SK-N-SH (cell line): ENCODE results near the gene DLL4. TPM values are rescaled to one million over a fixed set of nuclear protein-coding genes. Genes with fewer than 3 reads are reported as not detected.

Experiments used
- CTCF ChIA-PET: fragments of 300-600, 350-600 bp; formaldehyde crosslinking; extraction: SDS; loops from one replicate; lab custom pipeline; 2021; lab: Yijun Ruan, JAX
- POLR2A ChIA-PET: fragments of 350-600 bp; sonication (Branson Sonifier 250); formaldehyde crosslinking; extraction: SDS; loops from one replicate; lab custom pipeline; 2020; ENCODE audit warnings: antibody characterized with exemption, inconsistent platforms; lab: Yijun Ruan, JAX
- DNase-seq: peaks from one replicate; pipeline ENCODE4 v3.0.0; 2012
- H2AFZ ChIP-seq: fragments of 200-600 bp; sonication (generic); 2 replicates; pipeline ENCODE4 v1.8.1; 2016; ENCODE audit warnings: antibody characterized with exemption, mild to moderate bottlenecking, low read depth
- H3F3A ChIP-seq: fragments of 200-600 bp; sonication (generic); replicated peaks from 2 replicates; pipeline ENCODE3; 2016; ENCODE audit warnings: antibody characterized with exemption, mild to moderate bottlenecking; ENCODE audit not compliant: insufficient read depth
- H3K27ac ChIP-seq, 2 experiments: fragments of 200-500 bp in 1 of 2; fragments of 200-600 bp in 1 of 2; sonication (Bioruptor generic) in 1 of 2; sonication (generic), shearing (Covaris generic) in 1 of 2; 2 replicates each; pipeline versions ENCODE4 v1.5.1 to v1.6.1; 2014 to 2016; ENCODE audit warnings: low read depth in 2 of 2, inconsistent platforms in 1 of 2, low read length in 1 of 2, mild to moderate bottlenecking in 1 of 2, mixed read lengths in 1 of 2
- H3K27me3 ChIP-seq: fragments of 200-600 bp; sonication (generic), shearing (Covaris generic); 2 replicates; pipeline ENCODE4 v1.6.1; 2016; ENCODE audit warnings: mixed run types; ENCODE audit not compliant: insufficient read depth
- H3K36me3 ChIP-seq, 2 experiments: fragments of 200-500 bp in 1 of 2; fragments of 200-600 bp in 1 of 2; sonication (Bioruptor generic) in 1 of 2; sonication (generic) in 1 of 2; replicated peaks in 1 of 2; 2 replicates each; pipeline versions ENCODE3 to v1.5.1; 2014 to 2016; ENCODE audit warnings: low read length in 1 of 2, mild to moderate bottlenecking in 1 of 2; ENCODE audit not compliant: insufficient read depth in 2 of 2, control insufficient read depth in 1 of 2
- H3K4me1 ChIP-seq, 2 experiments: fragments of 200-500 bp in 1 of 2; fragments of 200-600 bp in 1 of 2; sonication (Bioruptor generic) in 1 of 2; sonication (generic), shearing (Covaris generic) in 1 of 2; 2 replicates each; pipeline versions ENCODE4 v1.5.1 to v1.6.1; 2014 to 2016; ENCODE audit warnings: low read depth in 1 of 2, low read length in 1 of 2, mixed run types in 1 of 2; ENCODE audit not compliant: insufficient read depth in 2 of 2, control insufficient read depth in 1 of 2
- H3K4me2 ChIP-seq: fragments of 200-600 bp; sonication (generic), shearing (Covaris generic); 2 replicates; pipeline ENCODE4 v1.6.1; 2017; ENCODE audit warnings: mixed run types
- H3K4me3 ChIP-seq, 2 experiments: fragments of 200-500 bp in 1 of 2; fragments of 200-600 bp in 1 of 2; sonication (Bioruptor generic) in 1 of 2; sonication (generic), shearing (Covaris generic) in 1 of 2; 2 replicates each; pipeline versions ENCODE4 v1.5.1 to v1.8.1; 2014 to 2016; ENCODE audit warnings: low read depth in 2 of 2, inconsistent platforms in 1 of 2, low read length in 1 of 2, mild to moderate bottlenecking in 1 of 2, mixed read lengths in 1 of 2, moderate library complexity in 1 of 2
- H3K79me2 ChIP-seq: fragments of 200-600 bp; sonication (generic); 2 replicates; pipeline ENCODE4 v1.8.1; 2017; ENCODE audit warnings: mild to moderate bottlenecking; ENCODE audit not compliant: insufficient read depth
- H3K9ac ChIP-seq: fragments of 200-600 bp; sonication (generic); 2 replicates; pipeline ENCODE4 v1.6.1; 2017; ENCODE audit warnings: mixed run types
- H3K9me2 ChIP-seq: fragments of 200-600 bp; sonication (generic); 2 replicates; pipeline ENCODE4 v1.6.1; 2017; ENCODE audit warnings: mixed run types
- H3K9me3 ChIP-seq: fragments of 200-600 bp; sonication (generic); 2 replicates; pipeline ENCODE4 v1.6.1; 2017; ENCODE audit warnings: mixed run types, mild to moderate bottlenecking, moderate library complexity
- H4K20me1 ChIP-seq: fragments of 200-600 bp; sonication (generic); 2 replicates; pipeline ENCODE4 v1.6.1; 2017; ENCODE audit warnings: mild to moderate bottlenecking, mixed run types; ENCODE audit not compliant: insufficient read depth
- ELF1 ChIP-seq: IDR thresholded peaks from 2 replicates; pipeline ENCODE4 v1.4.0; 2012
- GABPA ChIP-seq: IDR thresholded peaks from 2 replicates; pipeline ENCODE4 v1.4.0; 2012; ENCODE audit warnings: low read depth, mild to moderate bottlenecking
- JUND ChIP-seq: IDR thresholded peaks from 2 replicates; pipeline ENCODE4 v1.4.0; 2012
- MEF2A ChIP-seq: IDR thresholded peaks from 2 replicates; pipeline ENCODE4 v1.4.0; 2012; ENCODE audit warnings: low read depth, borderline replicate concordance
- MXI1 ChIP-seq: IDR thresholded peaks from 2 replicates; pipeline ENCODE4 v1.6.1; 2012; ENCODE audit warnings: mild to moderate bottlenecking, low read depth, low read length, improper control_type of control experiment
- NFIC ChIP-seq: IDR thresholded peaks from 2 replicates; pipeline ENCODE4 v1.4.0; 2012; ENCODE audit warnings: borderline replicate concordance
- NRF1 ChIP-seq: IDR thresholded peaks from 2 replicates; pipeline ENCODE4 v1.6.1; 2012; ENCODE audit warnings: low read depth, mild to moderate bottlenecking, low read length
- RAD21 ChIP-seq: IDR thresholded peaks from 2 replicates; pipeline ENCODE4 v1.6.1; 2012; ENCODE audit warnings: mild to moderate bottlenecking, low read length
- REST ChIP-seq: IDR thresholded peaks from 2 replicates; pipeline ENCODE4 v1.6.1; 2012; ENCODE audit warnings: mild to moderate bottlenecking, low read depth, low read length, moderate library complexity
- RFX5 ChIP-seq: IDR thresholded peaks from 2 replicates; pipeline ENCODE4 v1.6.1; 2012; ENCODE audit warnings: mild to moderate bottlenecking, improper control_type of control experiment, low read length
- TCF12 ChIP-seq: IDR thresholded peaks from 2 replicates; pipeline ENCODE4 v1.4.0; 2012
- TEAD4 ChIP-seq: IDR thresholded peaks from 2 replicates; pipeline ENCODE4 v1.4.0; 2012; ENCODE audit warnings: mild to moderate bottlenecking, borderline replicate concordance; ENCODE audit not compliant: insufficient read depth
- USF2 ChIP-seq: fragments of 150-350 bp; IDR thresholded peaks from 2 replicates; pipeline ENCODE4 v1.6.1; 2017; ENCODE audit warnings: antibody characterized with exemption, low read length, low read depth, borderline replicate concordance
- YY1 ChIP-seq: IDR thresholded peaks from 2 replicates; pipeline ENCODE4 v1.4.0; 2012; ENCODE audit warnings: low read depth, mild to moderate bottlenecking
- WGBS: methylation state at CpG from one replicate; pipeline ENCODE4 v1.1.6; 2017; ENCODE audit warnings: low lambda C conversion rate; 5-methylcytosine and 5-hydroxymethylcytosine counted together
- polyA plus RNA-seq, 3 experiments: library from polyadenylated mRNA; depleted of rRNA; stranded (reverse); fragments of >200 nt; gene quantifications; 2 replicates each; pipeline ENCODE4 v1.2.3, GENCODE V29; 2012
- TF ChIP-seq, protein P1 (sequence below): IDR thresholded peaks from 2 replicates; pipeline ENCODE4 v1.4.0; 2012; ENCODE audit warnings: low read depth, borderline replicate concordance
- TF ChIP-seq, protein P2 (sequence below): IDR thresholded peaks from 2 replicates; pipeline ENCODE4 v1.4.0; 2012; ENCODE audit warnings: low read depth, borderline replicate concordance
- TF ChIP-seq, protein P3 (sequence below): IDR thresholded peaks from 2 replicates; pipeline ENCODE4; 2012

DLL4 gene
- polyA plus RNA-seq, 1 of the 3 experiments (the other 2 are of a cell fraction) = 0.03 TPM

DNA sequence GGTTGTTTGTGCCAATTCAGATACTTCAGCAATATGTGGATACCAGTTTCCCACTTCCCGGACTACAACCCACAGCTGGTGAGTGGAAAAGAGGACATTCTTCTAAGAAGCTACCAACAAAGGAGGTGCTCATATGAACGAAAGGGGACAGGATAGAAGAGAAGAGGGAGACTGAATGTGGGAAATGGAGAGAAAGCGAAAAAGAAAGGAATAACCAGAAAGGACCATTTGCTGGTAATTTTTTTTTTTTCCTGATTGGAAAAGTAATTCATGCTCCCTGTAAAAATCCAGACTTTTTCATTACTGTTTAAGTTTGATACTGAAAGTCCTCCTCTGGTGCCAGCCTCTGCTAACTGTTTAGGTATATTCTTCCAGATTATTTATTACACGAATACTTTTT lies 22.6 kb downstream of the DLL4 start (continued):
- TF ChIP-seq TEAD4 (no peak), RAD21 (no peak), GABPA (no peak)
- TF ChIP-seq, protein P1, sequence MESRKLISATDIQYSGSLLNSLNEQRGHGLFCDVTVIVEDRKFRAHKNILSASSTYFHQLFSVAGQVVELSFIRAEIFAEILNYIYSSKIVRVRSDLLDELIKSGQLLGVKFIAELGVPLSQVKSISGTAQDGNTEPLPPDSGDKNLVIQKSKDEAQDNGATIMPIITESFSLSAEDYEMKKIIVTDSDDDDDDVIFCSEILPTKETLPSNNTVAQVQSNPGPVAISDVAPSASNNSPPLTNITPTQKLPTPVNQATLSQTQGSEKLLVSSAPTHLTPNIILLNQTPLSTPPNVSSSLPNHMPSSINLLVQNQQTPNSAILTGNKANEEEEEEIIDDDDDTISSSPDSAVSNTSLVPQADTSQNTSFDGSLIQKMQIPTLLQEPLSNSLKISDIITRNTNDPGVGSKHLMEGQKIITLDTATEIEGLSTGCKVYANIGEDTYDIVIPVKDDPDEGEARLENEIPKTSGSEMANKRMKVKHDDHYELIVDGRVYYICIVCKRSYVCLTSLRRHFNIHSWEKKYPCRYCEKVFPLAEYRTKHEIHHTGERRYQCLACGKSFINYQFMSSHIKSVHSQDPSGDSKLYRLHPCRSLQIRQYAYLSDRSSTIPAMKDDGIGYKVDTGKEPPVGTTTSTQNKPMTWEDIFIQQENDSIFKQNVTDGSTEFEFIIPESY = no peak
- TF ChIP-seq, protein P2, sequence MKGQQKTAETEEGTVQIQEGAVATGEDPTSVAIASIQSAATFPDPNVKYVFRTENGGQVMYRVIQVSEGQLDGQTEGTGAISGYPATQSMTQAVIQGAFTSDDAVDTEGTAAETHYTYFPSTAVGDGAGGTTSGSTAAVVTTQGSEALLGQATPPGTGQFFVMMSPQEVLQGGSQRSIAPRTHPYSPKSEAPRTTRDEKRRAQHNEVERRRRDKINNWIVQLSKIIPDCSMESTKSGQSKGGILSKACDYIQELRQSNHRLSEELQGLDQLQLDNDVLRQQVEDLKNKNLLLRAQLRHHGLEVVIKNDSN = no peak

- ChIA-PET POLR2A (interaction anchor here (0.5 to 5.1 kb wide), 8 partner anchors 8 to 171 kb away, joined by 3 to 47 read pairs (median 4); partner anchors contain the start of gene INO80), CTCF (interaction anchor here (0.8 to 7.2 kb wide), 11 partner anchors 11 to 278 kb away, joined by 3 to 66 read pairs (median 5); partner anchors contain the start of genes CHP1 and EXD1)
- H3K27ac ChIP-seq = peak overlapping the region; percentile 74 to 93
- TF ChIP-seq JUND = no peak
- TF ChIP-seq GABPA = no peak
- TF ChIP-seq REST = no peak
- no peak for TF ChIP-seq YY1
- TF ChIP-seq, protein P1 = no peak
- TF ChIP-seq, protein P2 = no peak
- no peak for TF ChIP-seq NFIC
- no peak for TF ChIP-seq RFX5
- TF ChIP-seq TCF12 = no peak
- no peak for TF ChIP-seq MEF2A
- TF ChIP-seq ELF1 = no peak
- TF ChIP-seq MXI1 = no peak
- TF ChIP-seq, protein P3, sequence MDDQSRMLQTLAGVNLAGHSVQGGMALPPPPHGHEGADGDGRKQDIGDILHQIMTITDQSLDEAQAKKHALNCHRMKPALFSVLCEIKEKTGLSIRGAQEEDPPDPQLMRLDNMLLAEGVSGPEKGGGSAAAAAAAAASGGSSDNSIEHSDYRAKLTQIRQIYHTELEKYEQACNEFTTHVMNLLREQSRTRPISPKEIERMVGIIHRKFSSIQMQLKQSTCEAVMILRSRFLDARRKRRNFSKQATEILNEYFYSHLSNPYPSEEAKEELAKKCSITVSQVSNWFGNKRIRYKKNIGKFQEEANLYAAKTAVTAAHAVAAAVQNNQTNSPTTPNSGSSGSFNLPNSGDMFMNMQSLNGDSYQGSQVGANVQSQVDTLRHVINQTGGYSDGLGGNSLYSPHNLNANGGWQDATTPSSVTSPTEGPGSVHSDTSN = no peak
- no peak for TF ChIP-seq USF2
- no peak for TF ChIP-seq NRF1
Measured at GRCh38 chr15:40952301-40952900, 23.3 kb downstream of the DLL4 start.

More at GRCh38 chr15:40952301-40952900, 23.3 kb downstream of the DLL4 start:
- peak; percentile 28 for DNase-seq
- H3K9me2 ChIP-seq = no peaks in the 10 kb centered on the region
- no peaks in the 10 kb centered on the region for H3F3A ChIP-seq
- H4K20me1 ChIP-seq = peaks cover 20% of the 10 kb centered on the region
- H3K27me3 ChIP-seq = no peaks in the 10 kb centered on the region
- H3K79me2 ChIP-seq = peaks cover 17% of the 10 kb centered on the region
- no peaks in the 10 kb centered on the region for H3K9me3 ChIP-seq
- peak overlapping the region; percentile 77 for H3K4me2 ChIP-seq
- peak overlapping the region; percentile 75 for H3K9ac ChIP-seq
- peak overlapping the region; percentile 72 for H2AFZ ChIP-seq
- H3K4me1 ChIP-seq = peaks cover 18 to 34% of the 10 kb centered on the region in 2 experiments; a peak in 3 of 4 replicates
- peak overlapping the region; percentile 76 to 90 for H3K4me3 ChIP-seq
- whole genome bisulfite sequencing = 41% methylated on average over 15 of the region's 23 CpGs
- H3K36me3 ChIP-seq = no peaks in the 10 kb centered on the region
